HepG2 (cell line): ENCODE data around the gene LEFTY2. TPM values are rescaled to one million over a fixed set of nuclear protein-coding genes. Genes with fewer than 3 reads are reported as not detected.

Experiments
- ARID5B ChIP-seq: IDR thresholded peaks from 2 replicates; pipeline ENCODE4 v1.4.0; 2020; ENCODE audit warnings: mild to moderate bottlenecking, missing genetic modification reagents
- LBX2 ChIP-seq: sonication (generic); formaldehyde crosslinking; IDR thresholded peaks from 2 replicates; pipeline ENCODE4 v1.5.0; 2020; ENCODE audit warnings: missing genetic modification reagents, mild to moderate bottlenecking, borderline replicate concordance
- MTF1 ChIP-seq: sonication (generic); formaldehyde crosslinking; IDR thresholded peaks from 2 replicates; pipeline ENCODE4 v1.5.0; 2020; ENCODE audit warnings: missing genetic modification reagents
- NCOA2 ChIP-seq: sonication (generic); formaldehyde crosslinking; IDR thresholded peaks from 2 replicates; pipeline ENCODE4 v1.8.0; 2022; ENCODE audit warnings: inconsistent platforms
- SNAPC4 ChIP-seq: sonication (generic); formaldehyde crosslinking; IDR thresholded peaks from 2 replicates; pipeline ENCODE4 v1.4.0; 2020; ENCODE audit warnings: mild to moderate bottlenecking, missing genetic modification reagents
- TCF7 ChIP-seq: sonication (generic); IDR thresholded peaks from 2 replicates; pipeline ENCODE4 v1.6.1; 2016; ENCODE audit warnings: antibody characterized with exemption, low read depth
- TEAD3 ChIP-seq: optimal IDR thresholded peaks from 2 replicates; pipeline ENCODE3; 2016; ENCODE audit warnings: borderline replicate concordance
- ZFP82 ChIP-seq: sonication (generic); formaldehyde crosslinking; IDR thresholded peaks from 2 replicates; pipeline ENCODE4 v1.5.1; 2020; ENCODE audit warnings: mild to moderate bottlenecking, missing genetic modification reagents, borderline replicate concordance
- ZNF280D ChIP-seq: sonication (generic); formaldehyde crosslinking; IDR thresholded peaks from 2 replicates; pipeline ENCODE4 v1.5.1; 2020; ENCODE audit warnings: mild to moderate bottlenecking, missing genetic modification reagents
- polyA plus RNA-seq, 8 experiments: library from polyadenylated mRNA; depleted of rRNA in 3 of 8; stranded (reverse) in 7 of 8; unstranded in 1 of 8; fragments of >200 nt; fragmentation: Illumina TruSeq in 4 of 8; extraction: Trizol in 4 of 8; gene quantifications; 2 replicates each; pipeline versions ENCODE4 v1.2.1 to v1.2.3, GENCODE V29; 2011 to 2016; ENCODE audit warnings: low read depth in 4 of 8, missing spikeins in 1 of 8, mixed read lengths in 1 of 8; ENCODE audit not compliant: insufficient read depth in 1 of 8
- total RNA-seq, 5 experiments: library from RNA; depleted of rRNA; stranded (reverse); fragments of >200 nt; fragmentation: Illumina TruSeq; extraction: Trizol; gene quantifications; 2 replicates each; pipeline ENCODE4 v1.2.3, GENCODE V29; 2016; ENCODE audit warnings: low read depth in 1 of 5

Gene LEFTY2
- total and polyA plus RNA-seq, 2 of the 13 experiments (the other 11 are each of a cell fraction or from before 2014, with no cell fraction given): 0.13 to 0.33 TPM

GRCh38 chr1:225931270-225932136 lies 9.5 kb downstream of the LEFTY2 start (continued):
- TF ChIP-seq ARID5B (CRISPR knock-in tag): no peak
- no peak for TF ChIP-seq NCOA2 (CRISPR knock-in tag)
- TF ChIP-seq ZFP82 (CRISPR knock-in tag): no peak
- no peak for TF ChIP-seq LBX2 (CRISPR knock-in tag)
- TF ChIP-seq ZNF280D (CRISPR knock-in tag): no peak
- no peak for TF ChIP-seq MTF1 (CRISPR knock-in tag)
- no peak for TF ChIP-seq TEAD3 (CRISPR knock-in tag)
- no peak for TF ChIP-seq SNAPC4 (CRISPR knock-in tag)
- TF ChIP-seq TCF7: no peak
- TF ChIP-seq, all 625 proteins: peak for 0
